ENCODE measurements around the gene GABRG3.

- no peak for TF ChIP-seq RBM17 (IDR thresholded peaks at IDR 0.05; ENCODE audit: borderline replicate concordance, low read depth, low read length)
- no peak for TF ChIP-seq TARDBP (IDR thresholded peaks at IDR 0.05)
- no peak for TF ChIP-seq TBL1XR1 (IDR thresholded peaks at IDR 0.05; ENCODE audit: low read length in 2 of 2)
- no peak for TF ChIP-seq POLR2AphosphoS5 (IDR thresholded peaks at IDR 0.05; ENCODE audit: control insufficient read depth, insufficient read depth, low read depth, low read length)
- no peak for TF ChIP-seq POLR2A (conservative IDR thresholded peaks at IDR 0.05)
- no peak for TF ChIP-seq ZNF830 (CRISPR knock-in tag; IDR thresholded peaks at IDR 0.05)
- no peak for TF ChIP-seq FOXA1 (IDR thresholded peaks at IDR 0.05; ENCODE audit: borderline replicate concordance)
Observed at GRCh38 chr15:27201425-27201824, 230.4 kb downstream of the GABRG3 start.

Measured in K562 (cell line).